ENCODE data around the gene PXN. TPM values are rescaled to one million over a fixed set of nuclear protein-coding genes. Genes with fewer than 3 reads are reported as not detected.
A peak's percentile ranks its signal among the peaks of the same experiment; 100 is the strongest.

The PXN gene
- total and polyA plus RNA-seq, 2 experiments from 2014 or later: 38.4 to 76.0 TPM

DNA sequence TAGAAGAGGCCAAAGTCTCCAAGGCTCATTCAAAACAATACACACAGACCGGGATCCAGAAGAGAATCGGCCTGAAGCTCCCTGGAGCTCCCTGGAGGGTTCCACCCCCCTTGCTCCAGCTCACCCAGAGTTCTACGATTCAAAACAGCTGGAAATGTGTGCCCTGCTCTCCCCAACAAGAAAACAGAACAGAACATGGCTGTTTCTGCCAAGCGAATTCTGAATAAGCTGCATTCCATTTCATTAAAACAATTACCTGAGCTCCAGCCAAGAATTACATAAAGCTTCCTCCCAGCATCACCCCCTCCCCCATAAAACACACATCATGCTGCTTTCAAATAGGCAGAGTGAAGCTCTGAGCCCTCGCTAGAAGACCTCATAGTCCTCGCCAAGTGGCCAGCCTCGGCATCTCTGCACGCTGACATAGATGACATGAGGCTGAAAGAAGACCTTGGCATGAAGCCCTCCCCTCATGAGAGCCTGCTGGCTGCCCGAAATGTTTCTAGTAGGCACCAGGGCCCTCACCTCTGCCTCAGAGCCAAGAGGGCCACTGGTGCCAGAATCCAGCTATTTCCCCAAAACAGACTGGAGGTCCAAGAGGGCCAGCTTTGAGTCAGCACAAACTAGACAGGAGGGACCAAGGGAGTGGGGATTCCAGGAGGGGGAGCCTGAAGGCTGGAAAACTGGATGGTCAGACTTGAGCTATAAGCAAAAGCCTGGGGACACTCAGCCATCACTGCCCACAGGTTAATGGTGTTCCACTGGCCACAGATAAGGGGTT, 8.3 kb downstream of the PXN start:
- no peak overlapping the region for H2AFZ ChIP-seq
- ATAC-seq (peak; percentile 60), DNase-seq (ENCODE audit: low spot score) (peak; percentile 71)
- peaks cover 15% of the 10 kb centered on the region for H4K20me1 ChIP-seq (replicated peaks; ENCODE audit: insufficient read depth)
- peaks cover 32% of the 10 kb centered on the region for H3K4me1 ChIP-seq (ENCODE audit: insufficient read depth)
- H3K79me2 ChIP-seq (replicated peaks; ENCODE audit: insufficient read depth): peaks cover 93% of the 10 kb centered on the region
- peak overlapping the region; percentile 67 for H3K4me2 ChIP-seq
- Mint-ChIP-seq H3K27me3 (ENCODE audit: insufficient read depth, low read depth, poor library complexity) (peaks cover 21% of the 10 kb centered on the region), H3K4me1 (peaks cover 44% of the 10 kb centered on the region), H3K4me3 (peak overlapping the region; percentile 6; the same call in 1 of the 3 replicates), H3K36me3 (ENCODE audit: low read depth) (peaks cover 9% of the 10 kb centered on the region), H3K9me3 (no peaks in the 10 kb centered on the region), H3K27ac (peak overlapping the region; percentile 83)
- no peaks in the 10 kb centered on the region for H3K27me3 ChIP-seq (ENCODE audit: insufficient read depth)
- H3K9me2 ChIP-seq (ENCODE audit: insufficient read depth): no peaks in the 10 kb centered on the region
- H3K36me3 ChIP-seq (ENCODE audit: insufficient read depth): no peaks in the 10 kb centered on the region
- TF ChIP-seq, protein P1, sequence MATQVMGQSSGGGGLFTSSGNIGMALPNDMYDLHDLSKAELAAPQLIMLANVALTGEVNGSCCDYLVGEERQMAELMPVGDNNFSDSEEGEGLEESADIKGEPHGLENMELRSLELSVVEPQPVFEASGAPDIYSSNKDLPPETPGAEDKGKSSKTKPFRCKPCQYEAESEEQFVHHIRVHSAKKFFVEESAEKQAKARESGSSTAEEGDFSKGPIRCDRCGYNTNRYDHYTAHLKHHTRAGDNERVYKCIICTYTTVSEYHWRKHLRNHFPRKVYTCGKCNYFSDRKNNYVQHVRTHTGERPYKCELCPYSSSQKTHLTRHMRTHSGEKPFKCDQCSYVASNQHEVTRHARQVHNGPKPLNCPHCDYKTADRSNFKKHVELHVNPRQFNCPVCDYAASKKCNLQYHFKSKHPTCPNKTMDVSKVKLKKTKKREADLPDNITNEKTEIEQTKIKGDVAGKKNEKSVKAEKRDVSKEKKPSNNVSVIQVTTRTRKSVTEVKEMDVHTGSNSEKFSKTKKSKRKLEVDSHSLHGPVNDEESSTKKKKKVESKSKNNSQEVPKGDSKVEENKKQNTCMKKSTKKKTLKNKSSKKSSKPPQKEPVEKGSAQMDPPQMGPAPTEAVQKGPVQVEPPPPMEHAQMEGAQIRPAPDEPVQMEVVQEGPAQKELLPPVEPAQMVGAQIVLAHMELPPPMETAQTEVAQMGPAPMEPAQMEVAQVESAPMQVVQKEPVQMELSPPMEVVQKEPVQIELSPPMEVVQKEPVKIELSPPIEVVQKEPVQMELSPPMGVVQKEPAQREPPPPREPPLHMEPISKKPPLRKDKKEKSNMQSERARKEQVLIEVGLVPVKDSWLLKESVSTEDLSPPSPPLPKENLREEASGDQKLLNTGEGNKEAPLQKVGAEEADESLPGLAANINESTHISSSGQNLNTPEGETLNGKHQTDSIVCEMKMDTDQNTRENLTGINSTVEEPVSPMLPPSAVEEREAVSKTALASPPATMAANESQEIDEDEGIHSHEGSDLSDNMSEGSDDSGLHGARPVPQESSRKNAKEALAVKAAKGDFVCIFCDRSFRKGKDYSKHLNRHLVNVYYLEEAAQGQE (IDR thresholded peaks at IDR 0.05; ENCODE audit: unreplicated experiment): no peak
- no peak for TF ChIP-seq CREB1 (CRISPR knock-in tag; IDR thresholded peaks at IDR 0.05; ENCODE audit: low read depth)
- TF ChIP-seq EZH2phosphoT487 (IDR thresholded peaks at IDR 0.05; ENCODE audit: unreplicated experiment): no peak
- no peak for TF ChIP-seq POLR2AphosphoS5 (IDR thresholded peaks at IDR 0.05; ENCODE audit: low read depth)
- TF ChIP-seq, protein P2, sequence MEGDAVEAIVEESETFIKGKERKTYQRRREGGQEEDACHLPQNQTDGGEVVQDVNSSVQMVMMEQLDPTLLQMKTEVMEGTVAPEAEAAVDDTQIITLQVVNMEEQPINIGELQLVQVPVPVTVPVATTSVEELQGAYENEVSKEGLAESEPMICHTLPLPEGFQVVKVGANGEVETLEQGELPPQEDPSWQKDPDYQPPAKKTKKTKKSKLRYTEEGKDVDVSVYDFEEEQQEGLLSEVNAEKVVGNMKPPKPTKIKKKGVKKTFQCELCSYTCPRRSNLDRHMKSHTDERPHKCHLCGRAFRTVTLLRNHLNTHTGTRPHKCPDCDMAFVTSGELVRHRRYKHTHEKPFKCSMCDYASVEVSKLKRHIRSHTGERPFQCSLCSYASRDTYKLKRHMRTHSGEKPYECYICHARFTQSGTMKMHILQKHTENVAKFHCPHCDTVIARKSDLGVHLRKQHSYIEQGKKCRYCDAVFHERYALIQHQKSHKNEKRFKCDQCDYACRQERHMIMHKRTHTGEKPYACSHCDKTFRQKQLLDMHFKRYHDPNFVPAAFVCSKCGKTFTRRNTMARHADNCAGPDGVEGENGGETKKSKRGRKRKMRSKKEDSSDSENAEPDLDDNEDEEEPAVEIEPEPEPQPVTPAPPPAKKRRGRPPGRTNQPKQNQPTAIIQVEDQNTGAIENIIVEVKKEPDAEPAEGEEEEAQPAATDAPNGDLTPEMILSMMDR (conservative IDR thresholded peaks at IDR 0.05; ENCODE audit: low read depth in 2 of 2): no peak
- TF ChIP-seq JUNB (IDR thresholded peaks at IDR 0.05; ENCODE audit: unreplicated experiment): no peak
- TF ChIP-seq ZNF114 (CRISPR knock-in tag; IDR thresholded peaks at IDR 0.05): no peak
- TF ChIP-seq ZNF331 (CRISPR knock-in tag; IDR thresholded peaks at IDR 0.05; ENCODE audit: low read depth): no peak
- no peak for TF ChIP-seq NANOG (IDR thresholded peaks at IDR 0.05; ENCODE audit: borderline replicate concordance)
- TF ChIP-seq, protein P3, sequence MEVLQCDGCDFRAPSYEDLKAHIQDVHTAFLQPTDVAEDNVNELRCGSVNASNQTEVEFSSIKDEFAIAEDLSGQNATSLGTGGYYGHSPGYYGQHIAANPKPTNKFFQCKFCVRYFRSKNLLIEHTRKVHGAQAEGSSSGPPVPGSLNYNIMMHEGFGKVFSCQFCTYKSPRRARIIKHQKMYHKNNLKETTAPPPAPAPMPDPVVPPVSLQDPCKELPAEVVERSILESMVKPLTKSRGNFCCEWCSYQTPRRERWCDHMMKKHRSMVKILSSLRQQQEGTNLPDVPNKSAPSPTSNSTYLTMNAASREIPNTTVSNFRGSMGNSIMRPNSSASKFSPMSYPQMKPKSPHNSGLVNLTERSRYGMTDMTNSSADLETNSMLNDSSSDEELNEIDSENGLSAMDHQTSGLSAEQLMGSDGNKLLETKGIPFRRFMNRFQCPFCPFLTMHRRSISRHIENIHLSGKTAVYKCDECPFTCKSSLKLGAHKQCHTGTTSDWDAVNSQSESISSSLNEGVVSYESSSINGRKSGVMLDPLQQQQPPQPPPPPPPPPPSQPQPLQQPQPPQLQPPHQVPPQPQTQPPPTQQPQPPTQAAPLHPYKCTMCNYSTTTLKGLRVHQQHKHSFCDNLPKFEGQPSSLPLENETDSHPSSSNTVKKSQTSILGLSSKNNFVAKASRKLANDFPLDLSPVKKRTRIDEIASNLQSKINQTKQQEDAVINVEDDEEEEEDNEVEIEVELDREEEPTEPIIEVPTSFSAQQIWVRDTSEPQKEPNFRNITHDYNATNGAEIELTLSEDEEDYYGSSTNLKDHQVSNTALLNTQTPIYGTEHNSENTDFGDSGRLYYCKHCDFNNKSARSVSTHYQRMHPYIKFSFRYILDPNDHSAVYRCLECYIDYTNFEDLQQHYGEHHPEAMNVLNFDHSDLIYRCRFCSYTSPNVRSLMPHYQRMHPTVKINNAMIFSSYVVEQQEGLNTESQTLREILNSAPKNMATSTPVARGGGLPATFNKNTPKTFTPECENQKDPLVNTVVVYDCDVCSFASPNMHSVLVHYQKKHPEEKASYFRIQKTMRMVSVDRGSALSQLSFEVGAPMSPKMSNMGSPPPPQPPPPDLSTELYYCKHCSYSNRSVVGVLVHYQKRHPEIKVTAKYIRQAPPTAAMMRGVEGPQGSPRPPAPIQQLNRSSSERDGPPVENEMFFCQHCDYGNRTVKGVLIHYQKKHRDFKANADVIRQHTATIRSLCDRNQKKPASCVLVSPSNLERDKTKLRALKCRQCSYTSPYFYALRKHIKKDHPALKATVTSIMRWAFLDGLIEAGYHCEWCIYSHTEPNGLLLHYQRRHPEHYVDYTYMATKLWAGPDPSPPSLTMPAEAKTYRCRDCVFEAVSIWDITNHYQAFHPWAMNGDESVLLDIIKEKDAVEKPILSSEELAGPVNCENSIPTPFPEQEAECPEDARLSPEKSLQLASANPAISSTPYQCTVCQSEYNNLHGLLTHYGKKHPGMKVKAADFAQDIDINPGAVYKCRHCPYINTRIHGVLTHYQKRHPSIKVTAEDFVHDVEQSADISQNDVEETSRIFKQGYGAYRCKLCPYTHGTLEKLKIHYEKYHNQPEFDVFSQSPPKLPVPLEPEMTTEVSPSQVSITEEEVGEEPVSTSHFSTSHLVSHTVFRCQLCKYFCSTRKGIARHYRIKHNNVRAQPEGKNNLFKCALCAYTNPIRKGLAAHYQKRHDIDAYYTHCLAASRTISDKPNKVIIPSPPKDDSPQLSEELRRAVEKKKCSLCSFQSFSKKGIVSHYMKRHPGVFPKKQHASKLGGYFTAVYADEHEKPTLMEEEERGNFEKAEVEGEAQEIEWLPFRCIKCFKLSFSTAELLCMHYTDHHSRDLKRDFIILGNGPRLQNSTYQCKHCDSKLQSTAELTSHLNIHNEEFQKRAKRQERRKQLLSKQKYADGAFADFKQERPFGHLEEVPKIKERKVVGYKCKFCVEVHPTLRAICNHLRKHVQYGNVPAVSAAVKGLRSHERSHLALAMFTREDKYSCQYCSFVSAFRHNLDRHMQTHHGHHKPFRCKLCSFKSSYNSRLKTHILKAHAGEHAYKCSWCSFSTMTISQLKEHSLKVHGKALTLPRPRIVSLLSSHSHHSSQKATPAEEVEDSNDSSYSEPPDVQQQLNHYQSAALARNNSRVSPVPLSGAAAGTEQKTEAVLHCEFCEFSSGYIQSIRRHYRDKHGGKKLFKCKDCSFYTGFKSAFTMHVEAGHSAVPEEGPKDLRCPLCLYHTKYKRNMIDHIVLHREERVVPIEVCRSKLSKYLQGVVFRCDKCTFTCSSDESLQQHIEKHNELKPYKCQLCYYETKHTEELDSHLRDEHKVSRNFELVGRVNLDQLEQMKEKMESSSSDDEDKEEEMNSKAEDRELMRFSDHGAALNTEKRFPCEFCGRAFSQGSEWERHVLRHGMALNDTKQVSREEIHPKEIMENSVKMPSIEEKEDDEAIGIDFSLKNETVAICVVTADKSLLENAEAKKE (CRISPR knock-in tag; IDR thresholded peaks at IDR 0.05): no peak
- TF ChIP-seq STAT1 (IDR thresholded peaks at IDR 0.05; ENCODE audit: unreplicated experiment): no peak
- TF ChIP-seq, protein P4, sequence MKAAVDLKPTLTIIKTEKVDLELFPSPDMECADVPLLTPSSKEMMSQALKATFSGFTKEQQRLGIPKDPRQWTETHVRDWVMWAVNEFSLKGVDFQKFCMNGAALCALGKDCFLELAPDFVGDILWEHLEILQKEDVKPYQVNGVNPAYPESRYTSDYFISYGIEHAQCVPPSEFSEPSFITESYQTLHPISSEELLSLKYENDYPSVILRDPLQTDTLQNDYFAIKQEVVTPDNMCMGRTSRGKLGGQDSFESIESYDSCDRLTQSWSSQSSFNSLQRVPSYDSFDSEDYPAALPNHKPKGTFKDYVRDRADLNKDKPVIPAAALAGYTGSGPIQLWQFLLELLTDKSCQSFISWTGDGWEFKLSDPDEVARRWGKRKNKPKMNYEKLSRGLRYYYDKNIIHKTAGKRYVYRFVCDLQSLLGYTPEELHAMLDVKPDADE (IDR thresholded peaks at IDR 0.05): no peak
- no peak for TF ChIP-seq EZH2 (IDR thresholded peaks at IDR 0.05; ENCODE audit: low read depth, unreplicated experiment)
- H3F3A ChIP-seq (replicated peaks; ENCODE audit: low read depth): 0 out of 2 replicates have a peak, but pooled peaks cover 8% of the 10 kb centered on the region
- H3K4me3 ChIP-seq: peak overlapping the region; percentile 29
- H3K27ac ChIP-seq (ENCODE audit: low read depth): peak overlapping the region; percentile 93

Data from GM23338 (cell line).